GM10248 (cell line): Measurements from ENCODE around the gene MARVELD1.

Experiments
- CTCF ChIA-PET: fragments of 300-600 bp; sonication (Branson Sonifier 250); formaldehyde crosslinking; extraction: SDS; loops from one replicate; lab custom pipeline; 2021; ENCODE audit warnings: antibody characterized with exemption; lab: Yijun Ruan, JAX
- POLR2A ChIA-PET: fragments of 350-650 bp; sonication (Branson Sonifier 250); formaldehyde crosslinking; extraction: SDS; loops from one replicate; lab custom pipeline; 2020; ENCODE audit warnings: antibody characterized with exemption; lab: Yijun Ruan, JAX
- DNase-seq: peaks from one replicate; pipeline ENCODE4 v3.0.0; 2012; ENCODE audit errors: extremely low spot score
- TF ChIP-seq, protein P1 (sequence below): IDR thresholded peaks from 2 replicates; pipeline ENCODE4 v1.5.1; 2012; ENCODE audit warnings: mild to moderate bottlenecking, low read depth; ENCODE audit errors: extremely low read depth, missing control alignments, control extremely low read depth

MARVELD1 gene

DNA sequence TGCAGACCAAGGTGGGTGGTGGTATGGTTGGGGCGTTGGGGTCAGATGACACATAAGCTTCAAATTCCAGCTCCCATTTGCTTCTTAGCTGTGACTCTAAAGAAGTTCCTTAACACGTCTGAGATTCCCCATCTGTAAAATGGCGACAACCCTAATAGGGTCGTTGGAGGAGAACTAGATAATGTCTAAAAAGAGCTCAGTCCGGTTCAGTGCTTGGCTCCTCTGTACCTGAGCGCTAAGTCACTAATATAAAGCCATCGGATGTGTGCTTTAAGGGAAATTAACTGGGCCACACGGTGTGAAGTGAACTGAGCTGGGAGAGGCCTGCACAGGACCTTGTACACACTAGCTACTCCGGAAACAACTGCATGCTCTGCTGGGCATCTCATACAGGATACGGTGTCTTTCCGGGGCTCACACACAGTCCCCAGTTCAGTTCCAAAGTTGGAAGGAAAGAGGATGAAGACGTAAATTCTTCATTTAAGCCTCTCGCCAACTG lies 22.9 kb downstream of the MARVELD1 start:
- POLR2A ChIA-PET: interaction anchor here (1.8 kb wide), 1 partner anchor 49 kb away, joined by 6 read pairs; the partner anchor contains the start of gene AVPI1
- TF ChIP-seq, protein P1, sequence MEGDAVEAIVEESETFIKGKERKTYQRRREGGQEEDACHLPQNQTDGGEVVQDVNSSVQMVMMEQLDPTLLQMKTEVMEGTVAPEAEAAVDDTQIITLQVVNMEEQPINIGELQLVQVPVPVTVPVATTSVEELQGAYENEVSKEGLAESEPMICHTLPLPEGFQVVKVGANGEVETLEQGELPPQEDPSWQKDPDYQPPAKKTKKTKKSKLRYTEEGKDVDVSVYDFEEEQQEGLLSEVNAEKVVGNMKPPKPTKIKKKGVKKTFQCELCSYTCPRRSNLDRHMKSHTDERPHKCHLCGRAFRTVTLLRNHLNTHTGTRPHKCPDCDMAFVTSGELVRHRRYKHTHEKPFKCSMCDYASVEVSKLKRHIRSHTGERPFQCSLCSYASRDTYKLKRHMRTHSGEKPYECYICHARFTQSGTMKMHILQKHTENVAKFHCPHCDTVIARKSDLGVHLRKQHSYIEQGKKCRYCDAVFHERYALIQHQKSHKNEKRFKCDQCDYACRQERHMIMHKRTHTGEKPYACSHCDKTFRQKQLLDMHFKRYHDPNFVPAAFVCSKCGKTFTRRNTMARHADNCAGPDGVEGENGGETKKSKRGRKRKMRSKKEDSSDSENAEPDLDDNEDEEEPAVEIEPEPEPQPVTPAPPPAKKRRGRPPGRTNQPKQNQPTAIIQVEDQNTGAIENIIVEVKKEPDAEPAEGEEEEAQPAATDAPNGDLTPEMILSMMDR: no peak
- no peak for DNase-seq
- CTCF ChIA-PET: interaction anchor here (0.9 to 28.5 kb wide), 12 partner anchors 9 to 164 kb away, joined by 3 to 552 read pairs (median 10); partner anchors contain the start of genes ANKRD2, AVPI1 and MARVELD1

DNA sequence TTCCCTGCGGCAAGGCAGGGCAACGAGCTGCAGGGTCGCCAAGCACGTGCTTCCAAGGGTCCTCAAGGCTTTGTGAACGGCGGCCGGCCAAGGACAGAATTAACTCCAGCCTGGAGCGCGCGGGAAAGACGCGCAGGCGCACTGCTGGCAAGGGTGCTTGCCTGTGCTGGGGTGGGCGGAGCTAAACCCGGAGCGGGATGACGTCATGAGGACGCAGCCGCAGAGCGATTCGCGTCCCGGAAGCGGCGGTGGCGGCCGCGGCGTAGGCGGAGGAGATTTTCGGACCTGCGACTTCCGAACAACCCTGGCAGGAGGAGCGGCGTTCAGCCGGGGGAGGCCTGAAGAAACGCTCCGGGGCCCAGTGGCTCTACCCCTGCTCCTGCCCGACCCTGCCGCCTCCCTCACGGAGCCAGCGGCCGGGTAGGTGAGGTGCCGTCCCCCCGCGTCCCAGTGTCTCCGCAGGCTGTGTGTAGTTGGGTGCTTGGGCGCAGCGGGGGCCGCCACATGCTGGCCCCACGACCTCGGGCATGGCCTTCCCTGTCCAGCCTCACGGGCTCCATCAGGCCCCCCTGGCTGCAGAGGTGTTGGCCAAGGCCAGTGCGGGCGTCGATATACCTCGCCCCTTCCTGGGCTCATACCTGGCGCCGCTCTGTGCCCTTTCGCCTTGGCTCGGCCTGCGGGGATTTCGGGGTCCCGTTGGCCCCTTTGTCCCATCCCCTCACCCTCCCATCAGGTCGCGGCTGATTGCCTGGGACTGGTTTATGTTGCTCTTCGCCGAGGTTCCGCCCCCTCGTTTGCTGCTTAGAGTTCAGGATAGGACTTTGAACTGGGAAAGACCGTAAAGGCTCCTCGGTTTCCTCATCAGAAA lies 23.6 kb downstream of the MARVELD1 start, which contains the start of gene ZFYVE27:
Gene ZFYVE27 (plus strand): TSS at position 227 of the 868 bp plus-strand sequence. CDS start 1,350 bp downstream, outside the sequence.
- DNase-seq: peak; percentile 99
- TF ChIP-seq, protein P1: no peak
- ChIA-PET CTCF (interaction anchor here (0.9 to 28.5 kb wide), 12 partner anchors 8 to 165 kb away, joined by 3 to 552 read pairs (median 10); partner anchors contain the start of genes ANKRD2, AVPI1 and MARVELD1), POLR2A (interaction anchor here (1.8 kb wide), 1 partner anchor 50 kb away, joined by 6 read pairs; the partner anchor contains the start of gene AVPI1)

DNA sequence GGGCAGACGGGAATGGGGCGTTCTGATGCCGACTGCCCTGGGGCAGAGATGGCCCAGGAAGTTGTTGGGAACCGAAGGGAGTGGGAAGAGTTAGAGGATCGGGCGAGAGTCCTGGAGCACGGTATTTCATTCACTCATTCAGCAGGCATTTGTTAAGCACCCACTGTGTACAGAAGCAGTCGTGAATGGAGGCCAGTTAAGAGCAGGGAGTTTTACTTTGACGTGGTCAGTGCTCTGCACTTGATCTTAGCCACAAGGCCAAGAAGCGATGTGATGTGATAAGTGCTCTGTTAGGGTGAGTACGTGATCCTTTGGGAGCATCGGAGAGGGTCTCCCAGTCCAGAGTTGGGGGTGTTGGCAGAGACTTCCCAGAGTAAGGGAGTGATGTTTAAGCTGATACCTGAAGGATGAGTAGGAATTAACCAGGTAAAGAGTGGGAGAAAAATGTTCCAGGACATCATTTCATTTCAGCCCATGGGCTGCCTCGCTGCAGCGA lies 24.3 kb downstream of the MARVELD1 start:
- DNase-seq: peak; percentile 40
- TF ChIP-seq, protein P1: no peak
- ChIA-PET POLR2A (no interaction called here), CTCF (no interaction called here)

DNA sequence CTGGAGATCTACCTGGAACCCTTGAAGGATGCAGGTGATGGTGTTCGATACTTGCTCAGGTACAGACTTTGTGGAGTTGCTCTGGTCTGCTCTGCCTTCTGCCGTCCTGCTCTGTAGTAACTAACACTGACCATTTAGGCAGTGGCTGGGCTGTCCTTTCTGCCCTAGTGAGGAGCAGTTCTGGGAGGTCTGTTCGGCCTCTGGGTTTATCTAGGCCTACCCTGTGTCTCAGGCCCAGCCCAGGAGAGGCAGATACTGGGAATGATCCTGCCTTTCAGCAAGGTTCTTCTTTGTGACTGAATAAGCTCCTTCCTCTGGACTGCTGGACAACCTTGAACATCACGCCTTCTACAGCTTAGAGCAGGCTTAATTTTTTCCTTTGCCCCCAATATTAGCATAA lies 25.1 kb downstream of the MARVELD1 start:
- TF ChIP-seq, protein P1: no peak
- DNase-seq: no peak
- CTCF ChIA-PET: no interaction called here
- POLR2A ChIA-PET: interaction anchor here (0.7 kb wide), 1 partner anchor 405 kb away, joined by 3 read pairs; no protein-coding TSS in a partner anchor

DNA sequence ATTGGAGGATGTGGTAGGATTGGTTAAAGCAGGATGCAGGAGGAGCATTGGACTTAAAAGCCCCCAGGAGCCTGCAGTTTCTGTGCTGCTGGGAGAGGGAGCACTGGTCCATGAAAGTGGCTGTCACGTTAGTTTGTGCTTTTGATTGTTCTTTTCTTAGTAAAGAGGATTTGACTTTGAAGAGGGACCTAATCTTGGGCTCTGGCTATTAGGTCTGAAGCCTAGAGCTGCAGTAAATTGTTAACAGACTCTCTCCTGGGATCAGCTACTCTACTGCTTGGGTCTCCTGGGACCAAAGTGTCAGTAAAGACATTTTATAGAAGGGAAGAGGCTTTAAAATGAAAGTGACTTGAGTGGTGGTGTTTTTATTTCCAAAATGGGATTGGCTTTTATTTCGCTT lies 27.1 kb downstream of the MARVELD1 start:
- DNase-seq: no peak
- ChIA-PET POLR2A (interaction anchor here (0.6 kb wide), 1 partner anchor 12 kb away, joined by 5 read pairs; no protein-coding TSS in a partner anchor), CTCF (interaction anchor here (1.0 kb wide), 1 partner anchor 20 kb away, joined by 3 read pairs; no protein-coding TSS in a partner anchor)
- TF ChIP-seq, protein P1: no peak

DNA sequence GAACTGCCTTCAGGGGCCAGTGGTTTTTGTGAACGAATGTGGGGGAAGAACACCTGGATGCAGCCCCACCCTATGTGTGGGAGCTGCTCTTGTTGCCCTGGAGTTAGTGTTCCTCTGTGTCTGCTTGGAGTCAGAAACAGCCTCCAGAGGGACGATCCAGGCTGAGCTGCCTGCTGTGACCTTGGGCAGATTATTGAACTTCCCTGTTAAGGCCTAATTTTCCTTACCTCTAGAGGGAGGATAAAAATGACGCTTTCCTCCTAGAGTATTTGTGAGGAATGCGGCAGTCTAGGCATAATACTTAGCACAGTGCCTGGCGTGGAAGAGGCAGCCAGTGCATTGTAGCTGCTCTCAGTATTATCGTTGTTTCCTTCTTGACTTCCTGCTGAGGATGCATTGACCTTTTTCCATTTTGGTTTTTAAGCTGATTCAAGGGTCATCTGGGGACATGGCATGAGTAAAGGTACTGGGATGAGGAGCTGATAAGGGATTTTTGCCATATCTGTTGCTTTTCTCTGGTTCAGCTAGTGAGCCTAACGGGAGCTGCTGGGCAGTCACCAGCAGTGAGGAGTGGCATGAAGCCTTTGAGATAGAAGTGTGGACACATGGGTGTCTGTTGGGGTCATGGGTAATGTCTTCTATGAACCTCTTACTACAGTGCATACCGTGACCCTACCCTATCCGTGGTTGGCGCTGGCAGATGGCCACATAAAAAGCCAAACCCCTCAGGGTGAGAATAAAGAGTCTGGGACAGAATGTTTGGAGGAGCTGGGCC lies 29.8 kb downstream of the MARVELD1 start:
- POLR2A ChIA-PET: no interaction called here
- TF ChIP-seq, protein P1: no peak
- CTCF ChIA-PET: interaction anchor here (1.0 to 1.7 kb wide), 6 partner anchors 12 to 56 kb away, joined by 3 to 6 read pairs (median 4); partner anchors contain the start of gene AVPI1
- no peak for DNase-seq
